ENCODE measurements around the gene MAP3K10. TPM values are rescaled to one million over a fixed set of nuclear protein-coding genes. Genes with fewer than 3 reads are reported as not detected.
"Not testable (repeated sequence)": the region's sequence is repeated elsewhere in the genome, so short reads cannot be mapped to it uniquely, and the experiment has no call there.

Gene MAP3K10
- total and polyA plus RNA-seq, 3 experiments from 2014 or later, result 1.3 to 15.4 (median 13.9) TPM

DNA sequence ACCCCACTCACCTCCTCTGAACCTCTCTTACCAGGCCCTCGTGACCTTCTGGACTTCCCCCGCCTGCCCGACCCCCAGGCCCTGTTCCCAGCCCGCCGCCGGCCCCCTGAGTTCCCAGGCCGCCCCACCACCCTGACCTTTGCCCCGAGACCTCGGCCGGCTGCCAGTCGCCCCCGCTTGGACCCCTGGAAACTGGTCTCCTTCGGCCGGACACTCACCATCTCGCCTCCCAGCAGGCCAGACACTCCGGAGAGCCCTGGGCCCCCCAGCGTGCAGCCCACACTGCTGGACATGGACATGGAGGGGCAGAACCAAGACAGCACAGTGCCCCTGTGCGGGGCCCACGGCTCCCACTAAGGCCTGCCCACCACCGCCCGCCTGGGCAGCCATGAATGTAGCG, 23.7 kb downstream of the MAP3K10 start:
- DNase-seq, result no peak
- H3K27me3 ChIP-seq (ENCODE audit: insufficient read depth, low read length, poor library complexity, severe bottlenecking), result peaks cover 23% of the 10 kb centered on the region
- Mint-ChIP-seq H3K36me3 (peaks cover 3 to 26% (median 10%) of the 10 kb centered on the region in 3 donors), H3K27ac (no peak overlapping the region), H3K9me3 (peaks cover 0 to 6% (median 0%) of the 10 kb centered on the region in 5 donors), H3K4me3 (no peak overlapping the region), H3K4me1 (peaks cover 0 to 4% (median 2%) of the 10 kb centered on the region in 3 donors), H3K27me3 (peaks cover 23 to 28% of the 10 kb centered on the region in 2 donors)
- no peaks in the 10 kb centered on the region for H3K36me3 ChIP-seq (ENCODE audit: insufficient read depth, low read length)
- H3K9me3 ChIP-seq (ENCODE audit: low read length), result no peaks in the 10 kb centered on the region
- no peaks in the 10 kb centered on the region for H3K4me1 ChIP-seq (ENCODE audit: insufficient read depth, low read length)
- H3K4me3 ChIP-seq (ENCODE audit: low read length), result no peak overlapping the region
- ChIA-PET CTCF (no interaction called here), POLR2A (interaction anchor here (0.7 kb wide), 1 partner anchor 1422 kb away, joined by 3 read pairs; no protein-coding TSS in a partner anchor)
- H3K27ac ChIP-seq (ENCODE audit: low read depth, low read length), result no peak overlapping the region

DNA sequence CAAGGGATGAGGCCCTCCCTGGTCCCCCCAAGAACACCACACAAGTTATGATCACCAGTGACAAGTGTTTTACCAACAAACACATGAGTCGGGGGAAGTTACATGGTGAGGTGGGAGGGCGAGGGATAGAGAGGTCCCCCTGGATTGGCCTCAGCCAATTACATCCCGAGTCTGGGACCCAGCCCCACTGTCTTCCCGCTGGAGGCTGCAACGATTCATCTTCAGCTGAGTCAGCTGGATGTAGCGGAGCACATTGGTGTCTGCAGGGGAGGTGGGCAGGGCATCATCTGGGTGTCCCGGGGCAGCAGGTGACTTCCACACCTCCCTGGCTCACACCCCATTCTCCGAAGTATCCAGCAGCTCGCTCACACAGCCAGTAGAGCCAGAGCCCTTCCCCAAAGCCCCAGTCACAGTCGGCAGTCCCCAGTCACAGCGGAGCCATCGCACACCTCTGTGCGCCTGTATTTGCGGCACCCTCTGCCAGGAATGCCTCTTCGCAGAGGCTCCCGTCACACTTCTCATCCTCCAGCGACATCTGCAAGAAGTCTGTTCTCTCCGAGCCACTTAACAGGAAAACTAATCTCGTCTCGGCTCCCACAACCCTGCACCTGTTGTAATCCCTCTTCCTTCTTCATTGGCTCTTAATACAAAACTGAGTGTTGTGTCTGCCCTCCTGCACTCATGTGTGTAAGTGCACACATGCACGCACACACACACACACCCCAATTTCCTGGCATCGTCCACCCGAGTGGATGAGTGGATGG, 25.0 kb downstream of the MAP3K10 start:
- H3K27ac Mint-ChIP-seq, result peak overlapping the region in 1 of 8 donors; percentile 52

DNA sequence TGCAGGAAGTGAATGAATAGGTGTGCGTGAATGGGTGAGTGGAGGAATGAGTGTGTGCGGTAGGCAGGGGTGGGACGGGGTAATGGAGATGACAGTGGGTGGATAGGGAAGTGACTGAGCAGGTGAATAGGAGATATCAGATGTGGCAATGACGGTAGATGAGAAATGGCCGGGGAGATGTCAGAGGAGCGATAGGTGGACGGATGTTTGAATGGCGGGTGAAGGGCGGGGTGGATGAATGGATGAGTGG, 25.5 kb downstream of the MAP3K10 start:
- CTCF ChIA-PET, result interaction anchor here (0.9 kb wide), 1 partner anchor 76 kb away, joined by 3 read pairs; no protein-coding TSS in a partner anchor
- Histone ChIP-seq H3K27me3 (ENCODE audit: insufficient read depth, low read length, poor library complexity, severe bottlenecking) (peaks cover 23% of the 10 kb centered on the region), H3K4me1 (ENCODE audit: insufficient read depth, low read length) (no peaks in the 10 kb centered on the region), H3K36me3 (ENCODE audit: insufficient read depth, low read length) (no peaks in the 10 kb centered on the region), H3K27ac (ENCODE audit: low read depth, low read length) (no peak overlapping the region), H3K4me3 (ENCODE audit: low read length) (no peak overlapping the region), H3K9me3 (ENCODE audit: low read length) (no peaks in the 10 kb centered on the region)
- no peak for DNase-seq
- Mint-ChIP-seq H3K9me3 (peaks cover 0 to 6% (median 0%) of the 10 kb centered on the region in 5 donors), H3K27ac (no peak overlapping the region), H3K4me1 (peaks cover 0 to 4% (median 2%) of the 10 kb centered on the region in 3 donors), H3K36me3 (peaks cover 0 to 10% (median 6%) of the 10 kb centered on the region in 3 donors), H3K4me3 (no peak overlapping the region), H3K27me3 (peaks cover 31 to 39% of the 10 kb centered on the region in 2 donors)
- POLR2A ChIA-PET, result no interaction called here

More for the DNA sequence above, 25.0 kb downstream of the MAP3K10 start:
- DNase-seq, result no peak
- H3K9me3 ChIP-seq (ENCODE audit: low read length), result no peaks in the 10 kb centered on the region
- no peak overlapping the region for H3K27ac ChIP-seq (ENCODE audit: low read depth, low read length)
- H3K36me3 ChIP-seq (ENCODE audit: insufficient read depth, low read length), result no peaks in the 10 kb centered on the region
- ChIA-PET CTCF (no interaction called here), POLR2A (no interaction called here)
- Mint-ChIP-seq H3K4me3 (no peak overlapping the region), H3K4me1 (peaks cover 0 to 4% (median 2%) of the 10 kb centered on the region in 3 donors), H3K27me3 (peaks cover 27 to 34% of the 10 kb centered on the region in 2 donors), H3K36me3 (peaks cover 0 to 15% (median 9%) of the 10 kb centered on the region in 3 donors), H3K9me3 (peaks cover 0 to 6% (median 0%) of the 10 kb centered on the region in 5 donors)
- no peaks in the 10 kb centered on the region for H3K4me1 ChIP-seq (ENCODE audit: insufficient read depth, low read length)
- no peak overlapping the region for H3K4me3 ChIP-seq (ENCODE audit: low read length)
- peaks cover 23% of the 10 kb centered on the region for H3K27me3 ChIP-seq (ENCODE audit: insufficient read depth, low read length, poor library complexity, severe bottlenecking)

DNA sequence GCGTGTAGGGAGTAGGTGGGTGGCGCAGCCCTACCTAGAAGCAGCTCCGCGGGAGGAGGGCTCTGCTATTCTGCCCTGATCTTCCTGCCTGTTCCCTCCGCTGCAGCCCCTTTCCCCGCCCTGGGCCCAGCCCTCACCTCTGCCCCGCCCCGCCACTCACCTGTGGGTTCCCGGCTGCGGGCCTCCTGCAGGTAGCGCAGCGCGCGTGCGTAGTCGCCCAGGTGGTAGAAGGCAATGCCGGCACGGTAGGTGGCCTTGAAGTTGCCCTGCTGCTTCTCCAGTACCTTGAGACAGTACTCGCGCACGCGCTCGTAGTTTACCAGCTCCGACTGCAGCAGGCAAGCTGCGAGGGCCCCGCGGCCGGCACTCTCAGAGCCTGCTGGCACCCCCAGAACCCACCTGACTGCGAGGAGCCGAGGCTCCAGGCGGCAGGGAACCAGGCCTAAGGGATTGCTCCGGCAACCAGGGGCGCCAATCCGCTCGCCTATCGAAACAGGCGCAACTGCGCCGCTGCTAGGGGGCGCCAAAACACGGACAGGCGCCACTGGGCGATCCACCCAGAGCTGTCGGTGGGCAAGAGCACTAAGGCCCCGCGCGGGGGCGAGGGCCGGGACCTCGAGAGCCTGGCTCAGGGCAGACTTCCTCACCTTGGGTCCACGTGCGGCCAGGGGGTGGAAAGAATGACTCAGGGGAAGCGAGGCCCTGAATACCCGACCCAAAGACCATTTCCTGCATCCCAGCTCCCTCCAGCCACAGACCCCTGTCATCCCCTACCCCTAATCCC, 26.0 kb downstream of the MAP3K10 start:
- H3K27ac Mint-ChIP-seq, result no peak overlapping the region
- POLR2A ChIA-PET, result no interaction called here

DNA sequence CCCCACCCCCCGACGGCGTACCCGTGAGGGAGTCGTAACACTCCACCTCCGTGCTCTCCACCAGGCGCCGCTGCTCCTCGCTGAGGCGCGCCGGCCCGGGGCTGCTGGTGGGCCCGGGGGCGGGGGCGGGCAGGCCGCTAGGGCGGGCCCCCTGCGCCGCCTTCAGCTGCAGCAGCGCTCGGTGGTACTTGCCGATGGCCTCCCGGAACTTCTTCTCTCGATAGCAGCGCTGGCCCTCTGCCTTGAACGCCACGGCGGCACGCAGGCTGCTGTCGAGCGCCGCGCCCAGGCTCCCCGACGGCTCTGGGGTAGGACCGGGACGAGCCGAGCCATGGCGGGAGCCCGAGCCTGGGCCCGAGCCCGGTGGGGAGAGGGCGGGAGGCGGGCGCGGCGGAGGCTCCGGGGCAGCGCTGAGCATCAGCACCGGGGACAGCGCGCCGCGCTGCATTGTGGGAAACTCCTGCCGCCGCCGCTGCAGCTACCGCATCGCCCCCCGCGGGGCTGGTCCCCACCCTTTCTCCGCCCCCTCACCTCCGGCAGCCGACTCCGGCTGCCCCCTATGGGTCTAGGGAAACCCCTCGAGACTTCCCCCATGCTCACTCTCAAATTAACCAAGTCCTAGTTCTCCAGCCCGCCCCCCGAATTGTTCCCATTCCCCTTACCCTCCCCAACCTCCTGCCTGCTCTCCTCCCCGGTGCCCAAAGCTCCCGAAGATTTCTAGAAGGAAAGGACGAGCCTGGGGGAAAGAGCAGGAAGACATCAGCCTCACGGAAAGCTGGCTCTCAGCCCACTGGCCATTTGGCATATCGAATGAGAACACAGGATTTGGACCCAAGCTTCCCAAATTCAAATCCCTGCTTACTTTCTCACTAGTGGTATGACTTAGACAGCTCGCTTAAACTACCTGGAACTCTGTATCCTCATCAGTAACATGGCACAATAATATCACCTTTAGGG, 27.0 kb downstream of the MAP3K10 start, which contains the start of gene TTC9B:
TTC9B (minus strand) TSS at position 451 of the 957 bp plus-strand sequence; CDS start at position 448, 3 bp downstream.
- POLR2A ChIA-PET, result no interaction called here
- no peak within 1 kb of the TSS for H3K4me3 ChIP-seq (ENCODE audit: low read length)
- no peak within 1 kb of the TSS for H3K27ac ChIP-seq (ENCODE audit: low read depth, low read length)
- CTCF ChIA-PET, result interaction anchor here (1.1 to 1.4 kb wide), 4 partner anchors 28 to 78 kb away, joined by 3 to 5 read pairs (median 3); no protein-coding TSS in a partner anchor
- Mint-ChIP-seq H3K4me3 (peak within 1 kb of the TSS in 3 of 7 donors; percentile 17 to 57 (median 27)), H3K4me1 (peaks cover 6 to 8% (median 8%) of the 10 kb centered on the region in 3 donors), H3K27me3 (peaks cover 35 to 45% of the 10 kb centered on the region in 2 donors), H3K27ac (peak within 1 kb of the TSS in 2 of 8 donors; percentile 28 to 41), H3K9me3 (peaks cover 0 to 6% (median 0%) of the 10 kb centered on the region in 5 donors), H3K36me3 (peaks cover 0 to 6% (median 0%) of the 10 kb centered on the region in 3 donors)
- H3K9me3 ChIP-seq (ENCODE audit: low read length), result no peaks in the 10 kb centered on the region
- H3K27me3 ChIP-seq (ENCODE audit: insufficient read depth, low read length, poor library complexity, severe bottlenecking), result peaks cover 23% of the 10 kb centered on the region
- DNase-seq, result peak; percentile 24 to 66 (median 50)
- H3K36me3 ChIP-seq (ENCODE audit: insufficient read depth, low read length), result no peaks in the 10 kb centered on the region
- peaks cover 6% of the 10 kb centered on the region for H3K4me1 ChIP-seq (ENCODE audit: insufficient read depth, low read length)

More for the DNA sequence above, 26.0 kb downstream of the MAP3K10 start:
- H3K9me3 Mint-ChIP-seq, result peaks cover 0 to 6% (median 0%) of the 10 kb centered on the region in 5 donors
- H3K36me3 ChIP-seq (ENCODE audit: insufficient read depth, low read length), result no peaks in the 10 kb centered on the region
- H3K4me1 ChIP-seq (ENCODE audit: insufficient read depth, low read length), result no peaks in the 10 kb centered on the region
- no peak overlapping the region for H3K4me3 ChIP-seq (ENCODE audit: low read length)
- H3K36me3 Mint-ChIP-seq, result peaks cover 0 to 7% (median 7%) of the 10 kb centered on the region in 3 donors
- peaks cover 5 to 8% (median 7%) of the 10 kb centered on the region in 3 donors for H3K4me1 Mint-ChIP-seq
- no peaks in the 10 kb centered on the region for H3K9me3 ChIP-seq (ENCODE audit: low read length)
- H3K27me3 Mint-ChIP-seq, result peaks cover 35 to 44% of the 10 kb centered on the region in 2 donors
- CTCF ChIA-PET, result interaction anchor here (0.9 to 1.4 kb wide), 3 partner anchors 27 to 77 kb away, joined by 3 to 5 read pairs (median 3); no protein-coding TSS in a partner anchor
- H3K4me3 Mint-ChIP-seq, result peak overlapping the region in 1 of 7 donors; percentile 27
- DNase-seq, result no peak
- peaks cover 23% of the 10 kb centered on the region for H3K27me3 ChIP-seq (ENCODE audit: insufficient read depth, low read length, poor library complexity, severe bottlenecking)
- no peak overlapping the region for H3K27ac ChIP-seq (ENCODE audit: low read depth, low read length)

DNA sequence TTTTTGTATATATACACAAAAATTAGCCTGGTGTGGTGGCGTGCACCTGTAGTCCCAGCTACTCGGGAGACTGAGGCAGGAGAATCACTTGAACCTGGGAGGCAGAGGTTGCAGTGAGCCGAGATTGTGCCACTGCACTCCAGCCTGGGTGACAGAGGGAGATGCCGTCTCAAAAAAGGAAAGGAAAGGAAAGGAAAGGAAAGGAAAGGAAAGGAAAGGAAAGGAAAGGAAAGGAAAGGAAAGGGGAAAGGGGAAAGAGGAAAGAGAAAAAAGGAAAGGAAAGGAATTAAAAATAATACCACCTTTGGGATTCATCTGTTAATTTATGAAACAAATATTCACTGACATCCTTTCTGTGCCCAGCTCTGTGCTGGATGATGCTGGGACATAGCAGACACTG, 27.8 kb downstream of the MAP3K10 start:
- H3K36me3 Mint-ChIP-seq; H3K36me3 ChIP-seq (ENCODE audit: insufficient read depth, low read length); H3K27ac ChIP-seq (ENCODE audit: low read depth, low read length); H3K4me3 Mint-ChIP-seq; H3K9me3 ChIP-seq (ENCODE audit: low read length); H3K4me3 ChIP-seq (ENCODE audit: low read length); POLR2A ChIA-PET; H3K9me3 Mint-ChIP-seq; DNase-seq; H3K4me1 ChIP-seq (ENCODE audit: insufficient read depth, low read length): not testable (repeated sequence)
- CTCF ChIA-PET, result interaction anchor here (1.1 kb wide), 1 partner anchor 53 kb away, joined by 3 read pairs; no protein-coding TSS in a partner anchor
- peaks cover 6 to 10% (median 8%) of the 10 kb centered on the region in 3 donors for H3K4me1 Mint-ChIP-seq
- peaks cover 38 to 49% of the 10 kb centered on the region in 2 donors for H3K27me3 Mint-ChIP-seq
- peaks cover 29% of the 10 kb centered on the region for H3K27me3 ChIP-seq (ENCODE audit: insufficient read depth, low read length, poor library complexity, severe bottlenecking)
- peak overlapping the region in 1 of 8 donors; percentile 41 for H3K27ac Mint-ChIP-seq

DNA sequence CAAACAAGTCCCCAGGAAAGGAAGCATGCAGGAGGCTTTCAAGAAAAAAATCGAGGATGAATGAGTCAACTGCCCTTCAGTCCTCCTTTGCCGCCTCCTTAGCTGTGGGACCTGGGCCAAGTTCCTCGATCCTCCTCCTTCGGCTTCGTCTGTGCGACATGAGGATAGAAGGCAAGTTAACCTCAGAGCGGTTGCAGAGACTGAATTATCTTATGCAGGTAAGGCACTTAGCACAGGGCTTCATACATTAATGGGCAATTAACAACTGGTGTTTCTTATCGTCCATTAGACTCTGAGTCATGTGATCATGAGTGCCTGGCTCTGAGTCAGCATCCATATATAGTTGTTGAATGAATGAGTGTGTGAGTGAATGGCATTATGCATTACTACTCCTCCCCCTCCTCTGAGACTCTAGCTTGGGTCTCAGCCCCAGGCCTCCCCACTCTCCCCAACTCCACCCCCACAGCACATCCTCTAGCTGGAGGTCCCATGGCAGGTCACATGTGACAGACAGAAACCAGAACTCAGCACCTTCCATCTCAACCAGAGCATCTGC, 28.6 kb downstream of the MAP3K10 start:
- no peak overlapping the region for H3K27ac ChIP-seq (ENCODE audit: low read depth, low read length)
- POLR2A ChIA-PET, result interaction anchor here (0.5 kb wide), 1 partner anchor 225 kb away, joined by 3 read pairs; no protein-coding TSS in a partner anchor

More for the DNA sequence above, 28.6 kb downstream of the MAP3K10 start:
- no peak overlapping the region for H3K4me3 ChIP-seq (ENCODE audit: low read length)
- no peaks in the 10 kb centered on the region for H3K9me3 ChIP-seq (ENCODE audit: low read length)
- Mint-ChIP-seq H3K27me3 (peaks cover 41 to 57% of the 10 kb centered on the region in 2 donors), H3K36me3 (peaks cover 0 to 4% (median 0%) of the 10 kb centered on the region in 3 donors), H3K4me1 (peaks cover 6 to 10% (median 8%) of the 10 kb centered on the region in 3 donors), H3K27ac (peak overlapping the region in 1 of 8 donors; percentile 63), H3K4me3 (no peak overlapping the region), H3K9me3 (peaks cover 0 to 6% (median 0%) of the 10 kb centered on the region in 5 donors)
- peaks cover 10% of the 10 kb centered on the region for H3K4me1 ChIP-seq (ENCODE audit: insufficient read depth, low read length)
- CTCF ChIA-PET, result interaction anchor here (2.5 kb wide), 1 partner anchor 79 kb away, joined by 14 read pairs; no protein-coding TSS in a partner anchor
- DNase-seq, result no peak
- peaks cover 36% of the 10 kb centered on the region for H3K27me3 ChIP-seq (ENCODE audit: insufficient read depth, low read length, poor library complexity, severe bottlenecking)
- no peaks in the 10 kb centered on the region for H3K36me3 ChIP-seq (ENCODE audit: insufficient read depth, low read length)
